Suprapubic skin (tissue), 3 donors: ENCODE data around the gene NDST4.

Experiments
- CTCF ChIP-seq, 2 donors: fragments of 200-600 bp in 1 of 2; fragments of 450-650 bp in 1 of 2; sonication (generic) in 1 of 2; IDR thresholded peaks; one replicate each; pipeline ENCODE4 v1.5.1; 2016 to 2019; ENCODE audit warnings: antibody characterized with exemption in 2 of 2, mild to moderate bottlenecking in 1 of 2, moderate library complexity in 1 of 2
- POLR2A ChIP-seq, 2 donors: fragments of 450-650 bp; IDR thresholded peaks; one replicate each; pipeline ENCODE4 v1.6.1; 2017; ENCODE audit warnings: antibody characterized with exemption in 2 of 2, mild to moderate bottlenecking in 2 of 2, moderate library complexity in 2 of 2

DNA sequence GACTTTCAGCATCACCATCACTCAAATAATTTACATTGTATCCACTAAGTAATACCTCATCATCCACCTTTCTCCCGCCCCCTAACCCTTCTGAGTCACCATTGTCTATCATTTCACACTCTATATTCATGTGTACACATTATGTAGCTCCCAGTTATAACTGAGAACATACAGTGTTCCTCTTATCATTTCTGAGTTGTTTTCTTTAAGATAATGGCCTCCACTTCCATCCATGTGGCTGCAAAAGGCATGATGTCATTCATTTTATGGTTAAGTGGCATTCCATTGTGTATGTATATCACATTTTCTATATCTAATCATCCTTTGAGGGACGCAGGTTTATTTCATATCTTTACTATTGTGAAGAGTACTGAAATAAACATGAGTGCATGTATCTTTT is 14.6 kb upstream of the NDST4 start:
- TF ChIP-seq POLR2A (IDR thresholded peaks at IDR 0.05): no peak
- TF ChIP-seq CTCF (IDR thresholded peaks at IDR 0.05): no peak
